AG08396 (cell line): ENCODE measurements around the gene RUBCNL.

ENCODE experiments used
- DNase-seq: peaks from one replicate; pipeline ENCODE4 v3.0.0; 2012; ENCODE audit warnings: low spot score, mixed read lengths

Gene RUBCNL

GRCh38 chr13:46310066-46310465, 77.0 kb downstream of the RUBCNL start:
- DNase-seq = no peak

- no peak for DNase-seq
Observed at GRCh38 chr13:46307554-46307953, 79.5 kb downstream of the RUBCNL start.

- no peak for DNase-seq
Observed at GRCh38 chr13:46304546-46304945, 82.5 kb downstream of the RUBCNL start.

- DNase-seq = no peak
Observed at GRCh38 chr13:46303742-46304385, 83.2 kb downstream of the RUBCNL start.

DNA sequence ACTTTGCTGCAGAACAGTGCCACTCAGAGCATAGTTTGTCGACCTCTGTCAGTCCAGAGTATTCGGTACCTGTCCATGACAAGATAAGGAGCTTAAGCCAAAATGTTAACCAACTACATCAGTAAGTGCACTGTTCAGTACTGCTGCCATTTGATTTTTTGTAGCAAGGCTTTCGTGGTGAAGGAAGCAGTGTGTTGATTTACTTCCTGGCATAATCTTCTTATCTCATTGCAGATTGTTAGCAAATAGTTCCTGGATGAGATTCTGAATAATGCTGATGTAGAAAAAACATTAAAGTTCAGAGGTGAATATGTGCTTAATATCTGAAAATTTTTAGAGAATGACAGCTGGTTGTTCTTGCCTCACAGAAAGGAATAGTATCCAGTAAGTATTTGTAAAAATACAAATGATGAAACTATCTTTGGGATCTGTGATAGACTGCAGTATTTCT, 89.7 kb downstream of the RUBCNL start:
- no peak for DNase-seq

- DNase-seq = no peak
Observed at GRCh38 chr13:46296921-46297320, 90.1 kb downstream of the RUBCNL start.

- peak; percentile 15 for DNase-seq
Observed at GRCh38 chr13:46296115-46296822, 90.8 kb downstream of the RUBCNL start.

DNA sequence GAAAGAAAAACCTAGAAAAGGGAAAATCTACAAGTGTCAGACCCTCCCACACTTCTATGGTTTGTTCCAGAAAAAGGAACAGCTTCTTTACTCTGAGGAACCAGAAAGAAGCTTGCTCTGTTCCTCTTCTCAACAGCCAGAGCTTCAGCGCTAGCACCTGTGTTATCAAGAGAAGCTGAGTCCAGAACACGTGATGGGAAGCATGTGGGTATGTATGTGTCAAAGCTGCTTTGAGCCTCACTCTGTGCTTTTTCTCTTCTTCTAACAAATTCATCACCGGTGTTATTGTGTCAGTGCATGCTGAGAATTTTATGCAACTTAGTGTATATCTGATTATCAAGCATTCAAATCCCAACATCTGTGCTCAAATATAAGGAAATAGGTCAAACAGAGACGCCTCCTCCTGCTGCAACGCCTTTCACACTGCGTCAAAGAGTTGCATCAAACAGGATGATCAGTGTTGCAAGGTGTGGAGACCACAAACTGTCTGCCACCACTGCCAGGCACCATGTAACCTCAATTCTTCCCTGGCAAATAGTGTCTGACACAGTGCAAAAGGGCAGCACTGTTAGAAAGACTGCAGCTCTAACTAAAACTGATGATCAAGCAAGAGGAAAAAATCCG, 91.4 kb downstream of the RUBCNL start:
- DNase-seq = no peak

GRCh38 chr13:46293436-46293835, 93.6 kb downstream of the RUBCNL start:
- DNase-seq = no peak
